ENCODE results near the gene GRK6. TPM values are rescaled to one million over a fixed set of nuclear protein-coding genes. Genes with fewer than 3 reads are reported as not detected.

GRK6 gene
- polyA plus RNA-seq, 1 experiment = 16.4 TPM

DNA sequence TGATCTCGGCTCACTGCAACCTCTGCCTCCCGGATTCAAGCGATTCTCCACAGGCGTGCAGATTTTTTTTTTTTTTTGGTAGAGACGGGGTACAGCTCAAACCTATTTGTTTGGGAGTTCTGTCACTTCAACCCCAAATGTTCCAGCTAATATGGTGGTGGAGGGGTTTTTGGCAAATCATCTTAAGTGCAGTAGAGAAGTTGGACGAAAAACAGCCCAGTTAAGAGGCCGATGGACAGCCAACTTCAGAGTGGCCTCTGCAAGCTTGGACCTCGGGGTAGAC lies 19.4 kb downstream of the GRK6 start:
- Histone ChIP-seq H3K27me3 (ENCODE audit: control insufficient read depth, insufficient read depth, low read length) (no peaks in the 10 kb centered on the region), H3K9me3 (ENCODE audit: control insufficient read depth, insufficient read depth, low read length) (no peaks in the 10 kb centered on the region), H3K4me3 (ENCODE audit: low read depth, low read length) (peak overlapping the region; percentile 73), H3K27ac (ENCODE audit: low read depth, low read length) (no peak overlapping the region)
- TF ChIP-seq, protein P1, sequence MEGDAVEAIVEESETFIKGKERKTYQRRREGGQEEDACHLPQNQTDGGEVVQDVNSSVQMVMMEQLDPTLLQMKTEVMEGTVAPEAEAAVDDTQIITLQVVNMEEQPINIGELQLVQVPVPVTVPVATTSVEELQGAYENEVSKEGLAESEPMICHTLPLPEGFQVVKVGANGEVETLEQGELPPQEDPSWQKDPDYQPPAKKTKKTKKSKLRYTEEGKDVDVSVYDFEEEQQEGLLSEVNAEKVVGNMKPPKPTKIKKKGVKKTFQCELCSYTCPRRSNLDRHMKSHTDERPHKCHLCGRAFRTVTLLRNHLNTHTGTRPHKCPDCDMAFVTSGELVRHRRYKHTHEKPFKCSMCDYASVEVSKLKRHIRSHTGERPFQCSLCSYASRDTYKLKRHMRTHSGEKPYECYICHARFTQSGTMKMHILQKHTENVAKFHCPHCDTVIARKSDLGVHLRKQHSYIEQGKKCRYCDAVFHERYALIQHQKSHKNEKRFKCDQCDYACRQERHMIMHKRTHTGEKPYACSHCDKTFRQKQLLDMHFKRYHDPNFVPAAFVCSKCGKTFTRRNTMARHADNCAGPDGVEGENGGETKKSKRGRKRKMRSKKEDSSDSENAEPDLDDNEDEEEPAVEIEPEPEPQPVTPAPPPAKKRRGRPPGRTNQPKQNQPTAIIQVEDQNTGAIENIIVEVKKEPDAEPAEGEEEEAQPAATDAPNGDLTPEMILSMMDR (IDR thresholded peaks at IDR 0.05; ENCODE audit: low read depth, low read length) = no peak
- CTCF ChIA-PET = interaction anchor here (0.6 to 15.6 kb wide), 10 partner anchors 17 to 319 kb away, joined by 3 to 205 read pairs (median 4); no protein-coding TSS in a partner anchor
- POLR2A ChIA-PET = interaction anchor here (0.5 to 2.4 kb wide), 6 partner anchors 19 to 141 kb away, joined by 3 to 15 read pairs (median 3); partner anchors contain the start of gene GRK6
- DNase-seq (ENCODE audit: low read depth, low spot score) = no peak

DNA sequence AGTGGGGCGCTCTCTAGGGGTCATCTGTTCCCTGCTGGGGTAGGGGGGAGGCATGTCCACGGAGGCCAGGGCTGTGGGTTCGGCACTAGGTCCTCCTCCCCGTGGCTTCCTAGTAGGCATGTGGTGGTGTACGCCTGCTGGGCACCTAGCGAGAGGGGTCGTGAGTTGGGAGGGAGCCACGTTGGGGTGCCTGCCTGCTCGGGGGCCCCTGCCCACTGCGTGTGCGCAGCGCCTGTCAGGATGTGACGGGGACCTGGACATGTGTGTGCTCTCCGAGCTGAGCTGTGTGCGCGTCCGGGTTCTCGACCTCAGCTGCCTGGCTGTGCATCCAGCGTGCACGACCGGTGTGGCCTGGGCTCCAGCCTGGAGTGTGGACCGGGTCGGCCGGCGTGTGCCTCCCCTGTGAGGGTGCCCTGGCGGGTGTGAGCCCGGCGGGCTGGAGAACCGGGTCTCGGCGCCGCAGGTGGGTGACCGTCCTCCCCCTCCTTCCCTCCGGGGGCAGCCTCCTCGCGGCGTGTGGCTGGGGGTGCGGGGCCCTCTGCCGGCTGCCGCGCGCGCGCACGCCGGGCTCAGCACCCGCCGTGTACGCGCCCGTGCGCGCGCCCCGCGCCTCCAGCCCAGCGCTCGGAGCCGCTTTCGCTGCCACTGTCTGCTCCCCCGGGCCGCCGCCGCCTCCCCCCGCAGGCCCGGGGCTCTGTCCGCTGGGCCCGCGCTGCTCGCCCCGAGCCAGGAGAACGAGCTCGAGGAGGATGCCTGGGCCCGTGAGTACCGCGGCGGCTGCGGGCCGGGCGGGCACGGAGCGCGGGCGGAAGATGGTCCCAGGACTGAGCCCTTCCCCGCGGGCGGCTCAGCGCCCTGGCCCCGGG lies 20.0 kb downstream of the GRK6 start, which contains the start of gene PRR7:
Gene PRR7 (plus strand): TSS at position 615 of the 866 bp plus-strand sequence. CDS start 8,254 bp downstream, outside the sequence.
- Histone ChIP-seq H3K27me3 (ENCODE audit: control insufficient read depth, insufficient read depth, low read length) (no peaks in the 10 kb centered on the region), H3K4me3 (ENCODE audit: low read depth, low read length) (peak within 1 kb of the TSS; percentile 73), H3K9me3 (ENCODE audit: control insufficient read depth, insufficient read depth, low read length) (no peaks in the 10 kb centered on the region), H3K27ac (ENCODE audit: low read depth, low read length) (peak within 1 kb of the TSS; percentile 39)
- POLR2A ChIA-PET = interaction anchor here (0.5 to 2.8 kb wide), 8 partner anchors 19 to 257 kb away, joined by 3 to 15 read pairs (median 3); partner anchors contain the start of gene GRK6
- CTCF ChIA-PET = interaction anchor here (0.6 to 15.6 kb wide), 11 partner anchors 17 to 320 kb away, joined by 3 to 205 read pairs (median 4); no protein-coding TSS in a partner anchor
- no peak for DNase-seq (ENCODE audit: low read depth, low spot score)
- TF ChIP-seq, protein P1 (IDR thresholded peaks at IDR 0.05; ENCODE audit: low read depth, low read length) = no peak

DNA sequence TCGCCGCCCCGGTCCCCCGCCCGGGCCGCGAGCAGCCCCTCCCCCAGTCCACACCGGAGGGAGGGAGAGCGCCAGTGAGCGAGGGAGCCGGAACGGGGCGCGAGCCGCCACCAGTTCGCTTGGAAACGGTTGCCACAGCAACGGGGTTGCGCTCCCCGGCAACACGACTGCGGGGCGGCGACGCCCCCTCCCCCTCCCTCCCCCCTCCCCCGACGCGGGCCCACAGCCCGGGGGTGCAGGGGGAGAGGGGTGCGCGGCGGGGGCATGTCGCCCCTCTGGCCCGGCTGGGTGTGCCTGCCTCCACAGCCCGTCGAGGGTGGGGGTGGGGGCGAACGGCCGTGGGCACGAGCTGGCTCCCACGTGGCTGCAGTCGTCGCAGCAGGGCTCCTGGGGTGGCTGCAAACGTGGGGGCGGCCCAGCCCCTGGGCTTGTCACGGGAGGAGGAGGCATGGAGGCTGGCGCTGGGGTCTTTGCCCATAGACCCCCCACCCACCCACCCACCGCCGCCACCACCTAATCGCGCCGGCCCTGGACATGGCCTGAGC lies 20.7 kb downstream of the GRK6 start:
- ChIA-PET CTCF (interaction anchor here (0.6 to 15.6 kb wide), 7 partner anchors 33 to 137 kb away, joined by 3 to 205 read pairs (median 6); no protein-coding TSS in a partner anchor), POLR2A (interaction anchor here (0.6 to 2.8 kb wide), 7 partner anchors 10 to 258 kb away, joined by 3 to 15 read pairs (median 3); partner anchors contain the start of gene GRK6)
- TF ChIP-seq, protein P1 (IDR thresholded peaks at IDR 0.05; ENCODE audit: low read depth, low read length) = no peak
- Histone ChIP-seq H3K4me3 (ENCODE audit: low read depth, low read length) (peak overlapping the region; percentile 73), H3K27me3 (ENCODE audit: control insufficient read depth, insufficient read depth, low read length) (no peaks in the 10 kb centered on the region), H3K9me3 (ENCODE audit: control insufficient read depth, insufficient read depth, low read length) (no peaks in the 10 kb centered on the region), H3K27ac (ENCODE audit: low read depth, low read length) (no peak overlapping the region)
- DNase-seq (ENCODE audit: low read depth, low spot score) = no peak

DNA sequence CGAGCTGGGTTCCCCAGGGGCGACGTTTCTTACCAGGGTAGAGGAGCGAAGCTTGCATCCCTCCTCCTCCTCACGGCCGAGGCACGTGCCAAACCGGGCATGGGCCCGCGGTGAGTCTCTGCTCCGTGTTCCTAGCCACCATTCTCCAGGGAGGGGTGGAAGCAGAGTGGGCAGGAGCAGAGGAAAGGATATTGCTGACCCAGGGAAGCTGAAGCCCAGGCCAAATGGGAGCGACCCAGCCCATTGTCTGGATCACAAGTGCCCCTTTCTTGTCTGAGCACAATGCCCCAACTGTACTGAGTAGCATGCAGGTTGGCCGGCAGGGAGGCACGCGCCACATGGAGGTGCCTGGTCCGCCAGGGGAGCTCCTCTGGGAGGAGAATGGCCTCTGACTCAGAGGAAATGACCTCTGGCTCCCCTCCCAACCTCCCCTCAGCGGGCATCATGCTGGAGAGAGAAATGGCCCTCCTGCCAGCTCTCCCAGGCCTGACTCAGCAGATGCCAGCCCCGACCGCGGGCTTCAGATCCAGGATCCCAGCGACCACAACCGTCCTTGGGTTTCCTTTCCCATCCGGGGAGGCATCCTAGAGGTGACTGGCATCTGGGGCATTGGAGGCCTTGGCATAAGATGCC lies 21.3 kb downstream of the GRK6 start:
- TF ChIP-seq, protein P1 (IDR thresholded peaks at IDR 0.05; ENCODE audit: low read depth, low read length) = no peak
- DNase-seq (ENCODE audit: low read depth, low spot score) = no peak
- Histone ChIP-seq H3K27ac (ENCODE audit: low read depth, low read length) (peak overlapping the region; percentile 39), H3K27me3 (ENCODE audit: control insufficient read depth, insufficient read depth, low read length) (no peaks in the 10 kb centered on the region), H3K4me3 (ENCODE audit: low read depth, low read length) (peak overlapping the region; percentile 73), H3K9me3 (ENCODE audit: control insufficient read depth, insufficient read depth, low read length) (no peaks in the 10 kb centered on the region)
- POLR2A ChIA-PET = interaction anchor here (0.8 to 2.8 kb wide), 6 partner anchors 9 to 58 kb away, joined by 3 to 15 read pairs (median 6); partner anchors contain the start of gene GRK6
- CTCF ChIA-PET = interaction anchor here (1.1 to 15.6 kb wide), 8 partner anchors 9 to 138 kb away, joined by 3 to 205 read pairs (median 6); no protein-coding TSS in a partner anchor
